ENCODE measurements around the gene CTIF.

CTIF gene

GRCh38 chr18:48859311-48860268, 320.8 kb downstream of the CTIF start:
- no peak overlapping the region for H3K4me3 ChIP-seq (ENCODE audit: low read depth, low read length)
- no peak for TF ChIP-seq CTCF (IDR thresholded peaks at IDR 0.05; ENCODE audit: control insufficient read depth, extremely low read depth, insufficient read depth)
- DNase-seq (ENCODE audit: low read depth): no peak

- DNase-seq (ENCODE audit: low read depth): no peak
- no peak overlapping the region for H3K4me3 ChIP-seq (ENCODE audit: low read depth, low read length)
- no peak for TF ChIP-seq CTCF (IDR thresholded peaks at IDR 0.05; ENCODE audit: control insufficient read depth, extremely low read depth, insufficient read depth)
These were observed 321.7 kb downstream of the CTIF start for GRCh38 chr18:48860269-48861180.

DNA sequence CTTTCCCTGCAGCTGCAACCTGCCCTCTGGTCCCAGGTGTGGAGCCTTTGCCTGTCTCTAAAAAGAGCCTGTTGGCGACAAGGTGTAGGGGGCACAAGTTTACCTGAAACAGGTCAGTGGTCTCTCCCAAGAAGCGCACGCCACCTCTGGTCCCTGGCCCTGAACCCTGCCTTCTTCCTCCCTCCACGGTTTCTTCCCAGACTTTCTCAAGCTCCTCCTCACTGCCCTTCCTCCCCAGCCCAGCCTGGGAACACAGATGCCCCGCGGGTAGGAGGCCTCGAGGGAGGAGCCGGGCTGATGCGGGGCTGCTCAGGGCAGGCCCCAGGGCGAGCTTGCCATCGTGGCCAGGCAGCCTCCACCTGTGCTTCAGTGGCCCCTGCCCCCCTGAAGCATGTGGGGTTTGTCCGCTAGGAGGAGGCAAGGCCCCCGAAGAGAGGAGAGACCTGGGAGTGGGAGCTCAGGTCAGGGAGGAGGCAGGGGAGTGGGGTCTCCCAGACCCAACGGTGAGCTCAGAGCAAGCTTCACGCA, 322.4 kb downstream of the CTIF start:
- DNase-seq (ENCODE audit: low read depth): no peak

DNA sequence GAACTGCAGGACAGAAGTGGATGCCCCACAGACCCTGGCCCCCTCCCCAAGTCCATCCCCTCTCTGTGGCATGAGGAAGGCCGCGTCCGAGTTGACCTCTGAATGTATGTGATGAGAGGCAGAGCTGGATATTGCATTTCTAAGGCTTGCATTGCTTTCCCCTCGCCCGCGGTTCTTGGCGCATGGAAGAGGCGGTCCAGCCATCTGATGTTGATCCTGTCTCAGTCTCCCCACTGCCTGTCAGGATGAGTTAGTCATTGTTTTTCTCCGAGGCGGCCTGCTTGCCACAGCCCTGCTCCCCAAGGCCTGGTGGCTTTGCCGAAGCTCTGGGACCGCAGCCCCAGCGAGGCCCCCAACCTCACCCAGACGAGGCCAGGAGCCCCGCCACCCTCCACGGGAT, 323.3 kb downstream of the CTIF start:
- no peak for TF ChIP-seq CTCF (IDR thresholded peaks at IDR 0.05; ENCODE audit: control insufficient read depth, extremely low read depth, insufficient read depth)
- no peak for DNase-seq (ENCODE audit: low read depth)
- no peak overlapping the region for H3K4me3 ChIP-seq (ENCODE audit: low read depth, low read length)

More for the DNA sequence above, 322.4 kb downstream of the CTIF start:
- no peak for TF ChIP-seq CTCF (IDR thresholded peaks at IDR 0.05; ENCODE audit: control insufficient read depth, extremely low read depth, insufficient read depth)
- no peak overlapping the region for H3K4me3 ChIP-seq (ENCODE audit: low read depth, low read length)

- H3K4me3 ChIP-seq (ENCODE audit: low read depth, low read length): no peak overlapping the region
- no peak for DNase-seq (ENCODE audit: low read depth)
- TF ChIP-seq CTCF (IDR thresholded peaks at IDR 0.05; ENCODE audit: control insufficient read depth, extremely low read depth, insufficient read depth): no peak
These were observed 323.9 kb downstream of the CTIF start for GRCh38 chr18:48862678-48863270.

DNA sequence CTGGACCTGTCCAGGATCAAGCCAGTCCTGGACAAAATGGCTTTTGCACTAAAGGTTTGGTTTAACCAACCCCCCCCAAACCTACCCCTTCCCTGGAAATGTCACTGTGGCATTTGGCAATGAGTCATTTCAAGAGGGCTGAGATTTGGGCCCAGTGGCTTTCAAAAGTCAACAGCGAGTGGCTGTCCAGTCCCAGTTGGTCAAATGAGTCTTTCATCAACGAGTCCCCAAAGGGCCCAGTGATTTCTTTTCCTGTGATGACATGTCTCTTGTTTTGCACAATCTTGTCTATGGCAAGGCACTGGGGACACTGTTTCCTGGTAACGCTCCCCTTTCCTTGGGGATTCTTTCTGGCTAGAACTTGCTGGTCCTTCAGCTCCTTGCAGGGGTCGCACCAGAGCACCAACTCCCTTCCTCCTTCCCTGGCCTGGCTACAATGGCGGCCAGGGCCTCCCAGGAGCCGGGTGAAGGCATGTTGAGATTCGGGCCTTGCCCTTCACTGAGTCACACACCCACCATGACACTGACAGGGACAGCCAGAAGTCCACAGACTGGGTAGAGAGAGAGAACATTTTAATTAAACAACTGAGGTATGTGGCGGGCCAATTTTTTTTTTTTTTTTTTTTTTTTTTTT, 324.7 kb downstream of the CTIF start:
- no peak for DNase-seq (ENCODE audit: low read depth)
- no peak for TF ChIP-seq CTCF (IDR thresholded peaks at IDR 0.05; ENCODE audit: control insufficient read depth, extremely low read depth, insufficient read depth)
- no peak overlapping the region for H3K4me3 ChIP-seq (ENCODE audit: low read depth, low read length)
